Parathyroid adenoma (tissue), 2 donors: ENCODE results near the gene PLA2G2F.

Experiments
- H2AFZ ChIP-seq: fragments of 300-600 bp; sonication (generic); one replicate; pipeline ENCODE4 v1.7.0; 2017; ENCODE audit warnings: antibody characterized with exemption, mild to moderate bottlenecking
- H3K27ac ChIP-seq: fragments of 300-600 bp; sonication (generic); one replicate; pipeline ENCODE4 v1.7.0; 2017
- H3K27me3 ChIP-seq: fragments of 300-600 bp; sonication (generic); one replicate; pipeline ENCODE4 v1.7.0; 2017; ENCODE audit warnings: low read length; ENCODE audit not compliant: control insufficient read depth, insufficient read depth
- H3K36me3 ChIP-seq: fragments of 300-600 bp; sonication (generic); one replicate; pipeline ENCODE4 v1.7.0; 2017; ENCODE audit warnings: low read length; ENCODE audit not compliant: control insufficient read depth, insufficient read depth
- H3K4me1 ChIP-seq: fragments of 300-600 bp; sonication (generic); one replicate; pipeline ENCODE4 v1.7.0; 2017; ENCODE audit warnings: control low read depth
- H3K4me2 ChIP-seq: fragments of 300-600 bp; sonication (generic); one replicate; pipeline ENCODE4 v1.7.0; 2017; ENCODE audit warnings: low read length
- H3K4me3 ChIP-seq: fragments of 300-600 bp; sonication (generic); one replicate; pipeline ENCODE4 v1.7.0; 2017; ENCODE audit warnings: low read depth, low read length
- H3K79me2 ChIP-seq: fragments of 300-600 bp; sonication (generic); one replicate; pipeline ENCODE4 v1.7.0; 2017; ENCODE audit warnings: control low read depth
- H3K9ac ChIP-seq: fragments of 300-600 bp; sonication (generic); one replicate; pipeline ENCODE4 v1.7.0; 2017; ENCODE audit warnings: mild to moderate bottlenecking
- H3K9me3 ChIP-seq: fragments of 300-600 bp; sonication (generic); one replicate; pipeline ENCODE4 v1.7.0; 2017; ENCODE audit warnings: low read length; ENCODE audit not compliant: control insufficient read depth
- CTCF ChIP-seq: fragments of 300-600 bp; sonication (generic); IDR thresholded peaks from one replicate; pipeline ENCODE4 v1.7.0; 2017; ENCODE audit warnings: antibody characterized with exemption, mild to moderate bottlenecking
- donor health status: primary hyperparathyroidism.

Gene PLA2G2F

DNA sequence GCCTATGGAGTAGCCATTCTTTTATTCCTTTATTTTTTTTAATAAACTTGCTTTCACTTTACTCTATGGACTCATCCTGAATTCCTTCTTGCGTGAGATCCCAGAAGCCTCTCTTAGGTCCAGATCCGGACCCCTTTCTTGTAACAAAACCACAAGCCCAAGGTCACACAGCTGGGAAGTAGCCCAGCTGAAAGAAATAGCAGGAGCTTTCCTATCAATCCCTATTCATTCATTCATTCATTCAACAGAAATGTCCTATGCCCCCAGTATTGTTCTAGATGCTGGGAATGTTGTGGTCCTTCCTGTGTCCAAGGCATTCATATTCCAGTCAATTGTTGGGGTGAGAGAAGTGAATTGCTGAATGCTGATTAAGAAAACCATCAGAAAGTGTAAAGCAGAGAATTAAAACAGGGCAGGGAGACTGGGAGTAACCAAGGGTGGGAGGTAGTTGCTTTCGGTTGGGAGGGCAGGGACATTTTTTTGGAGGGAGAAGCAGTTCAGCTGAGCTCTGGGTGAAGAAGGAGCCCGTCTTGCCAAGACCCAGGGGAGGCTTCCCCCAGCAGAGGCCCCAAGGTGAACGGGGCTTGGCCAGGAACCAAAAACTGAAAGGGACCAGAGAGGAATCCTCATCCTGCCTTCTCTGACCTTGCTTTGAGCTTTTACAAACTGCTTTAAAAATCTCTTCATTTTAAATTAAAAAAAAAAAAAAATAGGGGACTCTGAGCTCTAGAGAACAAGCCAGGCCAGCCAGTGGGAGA lies 30.6 kb upstream of the PLA2G2F start:
- H3K36me3 ChIP-seq = no peaks in the 10 kb centered on the region
- no peak for TF ChIP-seq CTCF
- no peaks in the 10 kb centered on the region for H3K4me1 ChIP-seq
- no peak overlapping the region for H2AFZ ChIP-seq
- H3K27ac ChIP-seq = no peak overlapping the region
- no peak overlapping the region for H3K4me2 ChIP-seq
- H3K79me2 ChIP-seq = no peaks in the 10 kb centered on the region
- H3K9me3 ChIP-seq = no peaks in the 10 kb centered on the region
- H3K9ac ChIP-seq = no peak overlapping the region
- H3K27me3 ChIP-seq = no peaks in the 10 kb centered on the region
- no peak overlapping the region for H3K4me3 ChIP-seq

GRCh38 chr1:20109223-20109856 lies 29.8 kb upstream of the PLA2G2F start:
- no peaks in the 10 kb centered on the region for H3K27me3 ChIP-seq
- no peaks in the 10 kb centered on the region for H3K9me3 ChIP-seq
- H3K4me1 ChIP-seq = no peaks in the 10 kb centered on the region
- H3K9ac ChIP-seq = no peak overlapping the region
- H3K27ac ChIP-seq = no peak overlapping the region
- no peak for TF ChIP-seq CTCF
- no peak overlapping the region for H3K4me2 ChIP-seq
- H3K4me3 ChIP-seq = no peak overlapping the region
- no peak overlapping the region for H2AFZ ChIP-seq
- H3K79me2 ChIP-seq = no peaks in the 10 kb centered on the region
- H3K36me3 ChIP-seq = no peaks in the 10 kb centered on the region

- no peaks in the 10 kb centered on the region for H3K27me3 ChIP-seq
- TF ChIP-seq CTCF = no peak
- no peak overlapping the region for H3K4me3 ChIP-seq
- H3K36me3 ChIP-seq = no peaks in the 10 kb centered on the region
- H3K9ac ChIP-seq = no peak overlapping the region
- H3K4me2 ChIP-seq = no peak overlapping the region
- no peak overlapping the region for H2AFZ ChIP-seq
- no peaks in the 10 kb centered on the region for H3K4me1 ChIP-seq
- H3K9me3 ChIP-seq = no peaks in the 10 kb centered on the region
- no peaks in the 10 kb centered on the region for H3K79me2 ChIP-seq
- no peak overlapping the region for H3K27ac ChIP-seq
Observed at GRCh38 chr1:20110679-20111078, 28.4 kb upstream of the PLA2G2F start.

DNA sequence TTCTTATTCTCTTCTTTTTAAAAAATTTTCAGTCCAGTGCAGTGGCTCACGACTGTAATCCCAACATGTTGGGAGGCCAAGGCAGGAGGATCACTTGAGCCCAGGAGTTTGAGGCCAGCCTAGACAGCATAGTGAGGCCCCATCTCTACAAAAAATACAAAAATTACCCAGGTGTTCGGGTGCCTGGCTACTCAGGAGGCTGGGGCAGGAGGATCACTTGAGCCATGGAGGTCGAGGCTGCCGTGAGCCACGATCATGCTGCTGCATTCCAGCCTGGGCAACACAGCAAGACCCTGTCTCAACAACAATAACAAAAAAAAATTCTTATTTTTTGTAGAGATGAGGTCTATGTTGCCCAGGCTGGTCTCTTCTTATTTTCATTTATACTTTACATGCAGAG lies 27.7 kb upstream of the PLA2G2F start:
- Histone ChIP-seq H3K4me1 (no peaks in the 10 kb centered on the region), H3K4me3 (no peak overlapping the region), H3K4me2 (no peak overlapping the region), H3K9me3 (no peaks in the 10 kb centered on the region), H3K9ac (no peak overlapping the region), H3K27ac (no peak overlapping the region), H3K79me2 (no peaks in the 10 kb centered on the region), H3K36me3 (no peaks in the 10 kb centered on the region), H2AFZ (no peak overlapping the region), H3K27me3 (no peaks in the 10 kb centered on the region)
- no peak for TF ChIP-seq CTCF
